ENCODE data around the gene MYL6. TPM values are rescaled to one million over a fixed set of nuclear protein-coding genes. Genes with fewer than 3 reads are reported as not detected.
A peak's percentile ranks its signal among the peaks of the same experiment; 100 is the strongest.

MYL6 gene
- total and polyA plus RNA-seq, 9 of the 15 experiments (the other 6 are each of a cell fraction or from before 2014, with no cell fraction given) = 557 to 1,664 (median 958) TPM

GRCh38 chr12:56163533-56164344 is 5.6 kb downstream of the MYL6 start (continued):
- no peak for TF ChIP-seq ZFP91 (CRISPR knock-in tag; IDR thresholded peaks at IDR 0.05)
- TF ChIP-seq THRA (IDR thresholded peaks at IDR 0.05) = no peak
- peak; percentile 59 for TF ChIP-seq RBFOX2 (IDR thresholded peaks at IDR 0.05; ENCODE audit: low read depth, low read length)
- TF ChIP-seq THRB (CRISPR knock-in tag; conservative IDR thresholded peaks at IDR 0.05) = peak; percentile 90
- peak; percentile 32 for TF ChIP-seq SP1 (CRISPR knock-in tag; IDR thresholded peaks at IDR 0.05)
- peak; percentile 25; the same call in 1 of the 2 replicates for TF ChIP-seq MYNN (IDR thresholded peaks at IDR 0.05)
- no peak for TF ChIP-seq MYNN (CRISPR knock-in tag; IDR thresholded peaks at IDR 0.05)

Data from K562 (cell line).